SK-N-MC (cell line): Measurements from ENCODE around the gene NABP1.

Experiments
- EZH2 ChIP-seq: fragments of 200-600 bp; sonication (generic); IDR thresholded peaks from one replicate; pipeline ENCODE4 v1.6.1; 2017; ENCODE audit warnings: antibody characterized with exemption
- FOXP2 ChIP-seq: optimal IDR thresholded peaks from 2 replicates; pipeline ENCODE3; 2011; ENCODE audit warnings: mild to moderate bottlenecking, moderate library complexity; ENCODE audit not compliant: insufficient read depth; ENCODE audit errors: extremely low read length, control extremely low read depth
- POLR2AphosphoS5 ChIP-seq: IDR thresholded peaks from 2 replicates; pipeline ENCODE4 v1.6.1; 2012; ENCODE audit warnings: mild to moderate bottlenecking, low read depth, low read length, borderline replicate concordance

DNA sequence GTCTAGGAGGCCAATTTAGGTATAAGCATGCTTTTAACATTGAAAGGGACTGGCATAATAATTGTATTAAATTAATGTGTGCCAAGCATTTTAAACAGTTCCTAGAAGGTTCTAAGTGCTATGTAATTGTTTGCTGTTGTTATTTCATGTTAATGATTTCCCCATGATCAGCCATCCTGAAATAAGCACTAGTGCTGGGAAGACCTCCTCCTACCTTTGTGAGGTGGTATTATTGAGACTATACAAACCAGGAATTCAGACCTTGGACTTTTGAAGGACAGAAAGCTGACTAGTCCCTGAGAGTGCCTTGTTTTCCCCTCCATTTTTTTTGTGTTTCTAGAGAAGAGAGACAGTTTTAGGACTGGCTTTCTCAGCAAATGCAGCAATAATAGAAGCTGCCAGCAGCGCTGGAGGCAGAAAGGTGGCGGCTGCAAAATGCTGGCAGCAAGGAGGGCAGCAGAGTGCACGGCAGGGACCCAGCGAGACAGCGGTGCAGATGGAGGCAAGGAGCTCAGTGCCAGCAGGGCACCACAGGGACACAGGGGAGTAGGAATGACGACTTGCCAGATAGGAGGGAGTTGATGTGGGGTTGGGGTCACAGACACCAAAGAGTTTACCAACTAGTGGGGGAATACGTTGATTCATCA, 25.3 kb downstream of the NABP1 start:
- TF ChIP-seq EZH2, result no peak
- TF ChIP-seq POLR2AphosphoS5, result no peak
- no peak for TF ChIP-seq FOXP2
